ENCODE measurements around the gene MBD3L4. TPM values are rescaled to one million over a fixed set of nuclear protein-coding genes. Genes with fewer than 3 reads are reported as not detected.

The MBD3L4 gene
- total RNA-seq, 1 donor from 2014 or later = not detected

DNA sequence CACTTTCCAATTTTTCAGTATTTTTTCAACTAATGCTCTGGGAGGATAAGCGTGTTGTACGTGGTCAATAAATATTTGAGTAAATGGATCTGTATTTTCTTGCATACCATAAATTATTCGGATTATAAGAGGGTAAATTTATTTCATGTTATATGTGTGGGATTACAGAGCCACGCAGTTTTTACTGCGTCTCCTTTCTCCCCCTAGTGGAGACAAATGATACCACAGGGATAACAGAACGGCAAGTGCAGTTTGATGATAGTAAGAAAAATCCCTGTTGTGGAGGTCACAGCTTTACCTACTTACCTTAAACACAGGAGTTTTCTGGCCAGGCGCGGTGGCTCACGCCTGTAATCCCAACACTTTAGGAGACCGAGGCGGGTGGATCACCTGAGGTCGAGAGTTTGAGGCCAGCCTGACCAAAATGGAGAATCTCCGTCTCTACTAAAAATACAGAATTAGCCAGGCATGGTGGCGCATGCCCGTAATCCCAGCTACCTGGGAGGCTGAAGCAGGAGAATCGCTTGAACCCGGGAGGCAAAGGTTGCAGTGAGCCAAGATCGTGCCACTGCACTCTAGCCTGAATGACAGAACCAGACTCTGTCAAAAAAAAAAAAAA is 35.6 kb downstream of the MBD3L4 start:
- no peak overlapping the region for H3K27ac ChIP-seq
- no peaks in the 10 kb centered on the region for H3K36me3 ChIP-seq
- intact Hi-C loops (cut with DNase I) = no loop called here
- no peak for DNase-seq (ENCODE audit: extremely low spot score in 2 of 2)
- no peaks in the 10 kb centered on the region for H3K27me3 ChIP-seq
- H3K4me1 ChIP-seq = no peaks in the 10 kb centered on the region
- no peak overlapping the region for H3K4me3 ChIP-seq
- H3K9me3 ChIP-seq = no peaks in the 10 kb centered on the region
- TF ChIP-seq POLR2A (IDR thresholded peaks at IDR 0.05) = no peak
- TF ChIP-seq, protein P1, sequence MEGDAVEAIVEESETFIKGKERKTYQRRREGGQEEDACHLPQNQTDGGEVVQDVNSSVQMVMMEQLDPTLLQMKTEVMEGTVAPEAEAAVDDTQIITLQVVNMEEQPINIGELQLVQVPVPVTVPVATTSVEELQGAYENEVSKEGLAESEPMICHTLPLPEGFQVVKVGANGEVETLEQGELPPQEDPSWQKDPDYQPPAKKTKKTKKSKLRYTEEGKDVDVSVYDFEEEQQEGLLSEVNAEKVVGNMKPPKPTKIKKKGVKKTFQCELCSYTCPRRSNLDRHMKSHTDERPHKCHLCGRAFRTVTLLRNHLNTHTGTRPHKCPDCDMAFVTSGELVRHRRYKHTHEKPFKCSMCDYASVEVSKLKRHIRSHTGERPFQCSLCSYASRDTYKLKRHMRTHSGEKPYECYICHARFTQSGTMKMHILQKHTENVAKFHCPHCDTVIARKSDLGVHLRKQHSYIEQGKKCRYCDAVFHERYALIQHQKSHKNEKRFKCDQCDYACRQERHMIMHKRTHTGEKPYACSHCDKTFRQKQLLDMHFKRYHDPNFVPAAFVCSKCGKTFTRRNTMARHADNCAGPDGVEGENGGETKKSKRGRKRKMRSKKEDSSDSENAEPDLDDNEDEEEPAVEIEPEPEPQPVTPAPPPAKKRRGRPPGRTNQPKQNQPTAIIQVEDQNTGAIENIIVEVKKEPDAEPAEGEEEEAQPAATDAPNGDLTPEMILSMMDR (IDR thresholded peaks at IDR 0.05) = no peak

DNA sequence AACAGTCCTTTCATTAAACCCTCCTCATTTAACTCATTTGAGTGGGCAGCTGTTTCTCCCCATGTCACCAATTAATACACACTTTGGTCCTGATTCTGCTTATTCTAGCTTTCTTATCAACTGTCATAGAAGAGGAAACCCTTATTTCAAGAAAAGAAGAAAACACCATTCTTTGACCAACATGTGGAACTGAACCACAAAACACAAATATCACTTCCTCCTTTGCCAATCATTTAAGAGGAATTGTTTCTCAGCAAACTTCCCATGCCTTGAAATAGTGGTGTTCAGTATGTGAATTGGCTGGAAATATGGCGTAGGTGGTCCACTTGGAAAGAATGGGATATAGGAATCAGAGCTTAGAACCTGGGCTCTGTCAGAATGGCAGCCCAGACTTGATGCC is 39.2 kb downstream of the MBD3L4 start:
- TF ChIP-seq POLR2A (IDR thresholded peaks at IDR 0.05) = no peak
- TF ChIP-seq, protein P1 (IDR thresholded peaks at IDR 0.05) = no peak
- TF ChIP-seq POLR2AphosphoS5 (IDR thresholded peaks at IDR 0.05; ENCODE audit: insufficient read depth in 1 of 2, low read depth in 1 of 2) = no peak
- Histone ChIP-seq H3K4me3 (no peak overlapping the region), H3K9me3 (no peaks in the 10 kb centered on the region), H3K27ac (no peak overlapping the region), H3K36me3 (no peaks in the 10 kb centered on the region), H3K27me3 (no peaks in the 10 kb centered on the region), H3K4me1 (no peaks in the 10 kb centered on the region)
- intact Hi-C loops (cut with DNase I) = no loop called here
- no peak for DNase-seq (ENCODE audit: extremely low spot score in 2 of 2)

DNA sequence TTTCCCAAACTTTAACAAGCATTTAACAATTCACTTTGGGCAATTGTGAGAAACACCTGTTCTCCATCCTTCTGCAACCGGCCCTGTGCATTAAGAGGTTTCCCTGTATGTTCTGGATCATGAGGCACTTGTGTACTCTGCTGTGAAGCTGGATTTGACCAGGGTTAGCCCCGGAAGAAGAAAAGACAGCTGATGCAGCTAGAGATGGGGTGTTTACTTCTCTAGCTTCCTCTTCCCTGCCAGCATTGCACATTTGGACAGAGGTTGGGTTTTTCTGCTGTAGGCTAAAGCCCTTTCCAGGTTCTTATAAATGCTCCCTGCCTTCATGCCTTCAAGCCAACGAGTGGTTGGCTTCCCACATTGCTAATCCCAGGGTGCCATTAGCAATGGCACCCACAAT is 39.6 kb downstream of the MBD3L4 start:
- TF ChIP-seq POLR2A (IDR thresholded peaks at IDR 0.05) (no peak), POLR2AphosphoS5 (IDR thresholded peaks at IDR 0.05; ENCODE audit: insufficient read depth in 1 of 2, low read depth in 1 of 2) (no peak)
- TF ChIP-seq, protein P1 (IDR thresholded peaks at IDR 0.05) = no peak
- no peak overlapping the region for H3K27ac ChIP-seq
- no peaks in the 10 kb centered on the region for H3K4me1 ChIP-seq
- intact Hi-C loops (cut with DNase I) = no loop called here
- no peak for DNase-seq (ENCODE audit: extremely low spot score in 2 of 2)
- no peaks in the 10 kb centered on the region for H3K9me3 ChIP-seq
- H3K36me3 ChIP-seq = no peaks in the 10 kb centered on the region
- H3K4me3 ChIP-seq = no peak overlapping the region
- H3K27me3 ChIP-seq = no peaks in the 10 kb centered on the region

DNA sequence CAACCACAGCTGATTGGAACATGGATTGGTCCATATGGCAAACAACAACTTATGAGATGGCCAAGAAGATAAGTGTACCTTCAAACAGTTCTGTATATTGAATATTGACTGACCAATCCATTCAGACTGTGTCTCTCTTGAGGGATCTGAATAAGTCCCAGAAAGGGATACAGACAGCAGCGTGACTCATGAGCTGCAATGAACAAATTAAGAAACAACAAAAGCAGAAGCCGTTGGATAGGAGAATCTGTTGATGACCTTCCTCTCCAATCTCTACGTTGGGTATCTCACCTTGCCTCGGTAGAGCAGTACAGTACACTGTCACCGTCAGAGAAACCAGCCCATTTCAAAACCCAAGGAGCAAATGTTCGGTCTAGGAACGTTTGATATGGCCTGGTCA is 40.0 kb downstream of the MBD3L4 start:
- no peak for DNase-seq (ENCODE audit: extremely low spot score in 2 of 2)
- TF ChIP-seq, protein P1 (IDR thresholded peaks at IDR 0.05) = no peak
- no peak for TF ChIP-seq POLR2AphosphoS5 (IDR thresholded peaks at IDR 0.05; ENCODE audit: insufficient read depth in 1 of 2, low read depth in 1 of 2)
- TF ChIP-seq POLR2A (IDR thresholded peaks at IDR 0.05) = no peak
- Histone ChIP-seq H3K4me3 (no peak overlapping the region), H3K27me3 (no peaks in the 10 kb centered on the region), H3K9me3 (no peaks in the 10 kb centered on the region), H3K4me1 (no peaks in the 10 kb centered on the region), H3K27ac (no peak overlapping the region), H3K36me3 (no peaks in the 10 kb centered on the region)
- intact Hi-C loops (cut with DNase I) = no loop called here

DNA sequence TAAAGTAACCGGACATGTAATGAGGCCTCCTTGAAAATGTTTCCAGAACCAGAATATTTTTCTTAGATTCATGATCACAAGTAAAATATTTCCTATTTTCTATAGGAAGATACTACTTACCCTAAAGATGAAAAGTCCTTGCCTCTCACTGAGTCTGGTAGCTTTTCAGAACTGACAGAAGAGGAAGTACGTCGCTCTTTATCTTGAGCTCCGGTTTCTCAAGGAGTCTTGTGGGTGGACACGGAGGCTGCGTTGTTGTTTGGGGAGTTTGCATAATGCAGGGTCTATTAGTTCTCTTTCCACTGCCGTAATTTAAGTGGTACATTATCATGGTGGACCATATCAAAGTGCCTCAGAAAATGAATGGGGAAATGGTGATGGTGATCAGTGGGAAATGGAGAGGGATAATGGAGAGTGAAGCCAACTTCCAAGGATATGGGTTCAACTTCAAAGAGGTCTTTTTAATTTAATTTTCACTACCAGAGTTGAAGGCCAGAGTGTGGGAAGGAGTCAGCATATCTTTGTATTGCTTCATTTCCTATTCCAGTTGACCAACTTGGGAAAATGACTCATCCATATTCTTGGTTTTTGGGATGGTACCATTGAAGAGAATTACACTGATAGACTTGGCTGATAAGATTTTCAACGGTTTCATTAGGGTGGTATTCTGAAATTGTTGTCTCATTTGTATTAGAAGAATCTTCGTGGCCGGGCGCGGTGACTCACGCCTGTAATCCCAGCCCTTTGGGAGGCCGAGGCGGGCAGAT is 42.1 kb downstream of the MBD3L4 start:
- Histone ChIP-seq H3K27me3 (no peaks in the 10 kb centered on the region), H3K4me3 (no peak overlapping the region), H3K36me3 (no peaks in the 10 kb centered on the region), H3K4me1 (no peaks in the 10 kb centered on the region), H3K9me3 (no peaks in the 10 kb centered on the region), H3K27ac (no peak overlapping the region)
- TF ChIP-seq, protein P1 (IDR thresholded peaks at IDR 0.05) = no peak
- TF ChIP-seq POLR2A (IDR thresholded peaks at IDR 0.05) (no peak), POLR2AphosphoS5 (IDR thresholded peaks at IDR 0.05; ENCODE audit: insufficient read depth in 1 of 2, low read depth in 1 of 2) (no peak)
- intact Hi-C loops (cut with DNase I) = no loop called here
- no peak for DNase-seq (ENCODE audit: extremely low spot score in 2 of 2)
